ENCODE data around the gene FOXN3.

The FOXN3 gene

GRCh38 chr14:89382901-89383845 is 33.9 kb downstream of the FOXN3 start:
- no CpG with 5 or more reads among the region's 14 CpGs for WGBS (ENCODE audit: extremely low coverage, insufficient coverage, insufficient read length)
- peaks cover 3% of the 10 kb centered on the region for H3K79me1 ChIP-seq (ENCODE audit: low read length)
- no peak overlapping the region for H3K27ac ChIP-seq (ENCODE audit: low read depth, low read length)
- no peak overlapping the region for H3K14ac ChIP-seq (ENCODE audit: low read length)
- no peak overlapping the region for H3K23ac ChIP-seq (ENCODE audit: low read length)
- H3K36me3 ChIP-seq (ENCODE audit: control insufficient read depth in 1 of 2, insufficient read depth in 2 of 2, low read length in 2 of 2): peaks cover 4 to 10% of the 10 kb centered on the region in 2 experiments
- no peak overlapping the region for H3K4me2 ChIP-seq (ENCODE audit: low read length)
- no peak overlapping the region for H4K12ac ChIP-seq (ENCODE audit: low read depth, low read length)
- H3K4me3 ChIP-seq (ENCODE audit: low read depth, low read length): no peak overlapping the region
- H4K91ac ChIP-seq (ENCODE audit: low read depth, low read length): no peak overlapping the region
- peaks cover 2% of the 10 kb centered on the region for H3K79me2 ChIP-seq (ENCODE audit: control insufficient read depth, insufficient read depth, low read length, poor library complexity)
- H3K4ac ChIP-seq (ENCODE audit: low read depth, low read length): no peak overlapping the region
- H2BK5ac ChIP-seq (ENCODE audit: low read depth, low read length, poor library complexity): no peak overlapping the region
- H3K9ac ChIP-seq (ENCODE audit: low read length): no peak overlapping the region
- peaks cover 5% of the 10 kb centered on the region for H3K9me3 ChIP-seq (ENCODE audit: insufficient read depth, low read depth, low read length)
- no peak overlapping the region for H2BK12ac ChIP-seq (ENCODE audit: low read length)
- H4K8ac ChIP-seq (ENCODE audit: low read depth, low read length): no peak overlapping the region
- no peak overlapping the region for H3K18ac ChIP-seq (ENCODE audit: low read length)
- H2AFZ ChIP-seq (ENCODE audit: insufficient read depth, low read length, poor library complexity): no peak overlapping the region
- no peaks in the 10 kb centered on the region for H3K27me3 ChIP-seq (ENCODE audit: insufficient read depth, low read length)
- no peak overlapping the region for H2AK5ac ChIP-seq (ENCODE audit: low read length)
- H3K4me1 ChIP-seq (ENCODE audit: control insufficient read depth in 1 of 2, insufficient read depth in 2 of 2, low read length in 2 of 2): peaks cover 1 to 4% of the 10 kb centered on the region in 2 experiments
- no peak for DNase-seq
- H2BK120ac ChIP-seq (ENCODE audit: insufficient read depth, low read length, poor library complexity): no peak overlapping the region

- H4K8ac ChIP-seq (ENCODE audit: low read depth, low read length): no peak overlapping the region
- H3K36me3 ChIP-seq (ENCODE audit: control insufficient read depth in 1 of 2, insufficient read depth in 2 of 2, low read length in 2 of 2): peaks cover 4 to 8% of the 10 kb centered on the region in 2 experiments
- no peak overlapping the region for H3K23ac ChIP-seq (ENCODE audit: low read length)
- no peak overlapping the region for H3K14ac ChIP-seq (ENCODE audit: low read length)
- no peak overlapping the region for H3K9ac ChIP-seq (ENCODE audit: low read length)
- H4K12ac ChIP-seq (ENCODE audit: low read depth, low read length): no peak overlapping the region
- H2BK5ac ChIP-seq (ENCODE audit: low read depth, low read length, poor library complexity): no peak overlapping the region
- no peak overlapping the region for H3K4me3 ChIP-seq (ENCODE audit: low read depth, low read length)
- peaks cover 3 to 4% of the 10 kb centered on the region in 2 experiments for H3K4me1 ChIP-seq (ENCODE audit: control insufficient read depth in 1 of 2, insufficient read depth in 2 of 2, low read length in 2 of 2)
- no peak overlapping the region for H2BK12ac ChIP-seq (ENCODE audit: low read length)
- no peak for DNase-seq
- no peak overlapping the region for H4K91ac ChIP-seq (ENCODE audit: low read depth, low read length)
- whole genome bisulfite sequencing (ENCODE audit: extremely low coverage, insufficient coverage, insufficient read length): no CpG with 5 or more reads among the region's 5 CpGs
- H3K9me3 ChIP-seq (ENCODE audit: insufficient read depth, low read depth, low read length): peaks cover 5% of the 10 kb centered on the region
- H2AK5ac ChIP-seq (ENCODE audit: low read length): no peak overlapping the region
- H2AFZ ChIP-seq (ENCODE audit: insufficient read depth, low read length, poor library complexity): no peak overlapping the region
- H2BK120ac ChIP-seq (ENCODE audit: insufficient read depth, low read length, poor library complexity): no peak overlapping the region
- no peak overlapping the region for H3K27ac ChIP-seq (ENCODE audit: low read depth, low read length)
- H3K27me3 ChIP-seq (ENCODE audit: insufficient read depth, low read length): no peaks in the 10 kb centered on the region
- no peak overlapping the region for H3K4me2 ChIP-seq (ENCODE audit: low read length)
- peaks cover 2% of the 10 kb centered on the region for H3K79me2 ChIP-seq (ENCODE audit: control insufficient read depth, insufficient read depth, low read length, poor library complexity)
- H3K4ac ChIP-seq (ENCODE audit: low read depth, low read length): no peak overlapping the region
- no peak overlapping the region for H3K18ac ChIP-seq (ENCODE audit: low read length)
- peaks cover 3% of the 10 kb centered on the region for H3K79me1 ChIP-seq (ENCODE audit: low read length)
Measured at GRCh38 chr14:89382487-89382886, 34.5 kb downstream of the FOXN3 start.

GRCh38 chr14:89379891-89380820 is 36.9 kb downstream of the FOXN3 start:
- Histone ChIP-seq H2BK12ac (ENCODE audit: low read length) (no peak overlapping the region), H2AFZ (ENCODE audit: insufficient read depth, low read length, poor library complexity) (no peak overlapping the region), H4K12ac (ENCODE audit: low read depth, low read length) (no peak overlapping the region), H3K18ac (ENCODE audit: low read length) (no peak overlapping the region), H3K79me1 (ENCODE audit: low read length) (peaks cover 3% of the 10 kb centered on the region), H4K91ac (ENCODE audit: low read depth, low read length) (no peak overlapping the region), H2AK5ac (ENCODE audit: low read length) (no peak overlapping the region), H3K27me3 (ENCODE audit: insufficient read depth, low read length) (no peaks in the 10 kb centered on the region), H2BK5ac (ENCODE audit: low read depth, low read length, poor library complexity) (no peak overlapping the region), H3K4me3 (ENCODE audit: low read depth, low read length) (peak overlapping the region; percentile 26), H3K79me2 (ENCODE audit: control insufficient read depth, insufficient read depth, low read length, poor library complexity) (peaks cover 2% of the 10 kb centered on the region), H3K9ac (ENCODE audit: low read length) (no peak overlapping the region), H3K4me1 (ENCODE audit: control insufficient read depth in 1 of 2, insufficient read depth in 2 of 2, low read length in 2 of 2) (peaks cover 3 to 4% of the 10 kb centered on the region in 2 experiments), H3K4ac (ENCODE audit: low read depth, low read length) (peak overlapping the region; percentile 27), H3K23ac (ENCODE audit: low read length) (no peak overlapping the region), H2BK120ac (ENCODE audit: insufficient read depth, low read length, poor library complexity) (no peak overlapping the region), H3K36me3 (ENCODE audit: control insufficient read depth in 1 of 2, insufficient read depth in 2 of 2, low read length in 2 of 2) (peaks cover 4 to 8% of the 10 kb centered on the region in 2 experiments), H4K8ac (ENCODE audit: low read depth, low read length) (no peak overlapping the region), H3K14ac (ENCODE audit: low read length) (no peak overlapping the region), H3K4me2 (ENCODE audit: low read length) (no peak overlapping the region), H3K9me3 (ENCODE audit: insufficient read depth, low read depth, low read length) (peaks cover 5% of the 10 kb centered on the region), H3K27ac (ENCODE audit: low read depth, low read length) (no peak overlapping the region)
- no peak for DNase-seq
- no CpG with 5 or more reads among the region's 16 CpGs for WGBS (ENCODE audit: extremely low coverage, insufficient coverage, insufficient read length)

GRCh38 chr14:89379006-89379405 is 38.0 kb downstream of the FOXN3 start:
- DNase-seq: no peak
- peaks cover under 1% of the 10 kb centered on the region for H3K79me2 ChIP-seq (ENCODE audit: control insufficient read depth, insufficient read depth, low read length, poor library complexity)
- H2AFZ ChIP-seq (ENCODE audit: insufficient read depth, low read length, poor library complexity): no peak overlapping the region
- H3K9ac ChIP-seq (ENCODE audit: low read length): no peak overlapping the region
- H2BK120ac ChIP-seq (ENCODE audit: insufficient read depth, low read length, poor library complexity): no peak overlapping the region
- no peak overlapping the region for H2AK5ac ChIP-seq (ENCODE audit: low read length)
- no peak overlapping the region for H2BK5ac ChIP-seq (ENCODE audit: low read depth, low read length, poor library complexity)
- peaks cover 4 to 8% of the 10 kb centered on the region in 2 experiments for H3K36me3 ChIP-seq (ENCODE audit: control insufficient read depth in 1 of 2, insufficient read depth in 2 of 2, low read length in 2 of 2)
- H3K4me1 ChIP-seq (ENCODE audit: control insufficient read depth in 1 of 2, insufficient read depth in 2 of 2, low read length in 2 of 2): peaks cover 3 to 4% of the 10 kb centered on the region in 2 experiments
- H3K4ac ChIP-seq (ENCODE audit: low read depth, low read length): peak overlapping the region; percentile 50
- no CpG with 5 or more reads among the region's 9 CpGs for WGBS (ENCODE audit: extremely low coverage, insufficient coverage, insufficient read length)
- no peak overlapping the region for H4K12ac ChIP-seq (ENCODE audit: low read depth, low read length)
- no peak overlapping the region for H3K4me3 ChIP-seq (ENCODE audit: low read depth, low read length)
- H3K4me2 ChIP-seq (ENCODE audit: low read length): no peak overlapping the region
- H3K18ac ChIP-seq (ENCODE audit: low read length): peak overlapping the region; percentile 79
- H3K23ac ChIP-seq (ENCODE audit: low read length): no peak overlapping the region
- H3K27me3 ChIP-seq (ENCODE audit: insufficient read depth, low read length): no peaks in the 10 kb centered on the region
- H2BK12ac ChIP-seq (ENCODE audit: low read length): peak overlapping the region; percentile 28
- H3K14ac ChIP-seq (ENCODE audit: low read length): peak overlapping the region; percentile 31
- H3K27ac ChIP-seq (ENCODE audit: low read depth, low read length): no peak overlapping the region
- no peak overlapping the region for H4K8ac ChIP-seq (ENCODE audit: low read depth, low read length)
- H3K9me3 ChIP-seq (ENCODE audit: insufficient read depth, low read depth, low read length): peaks cover 5% of the 10 kb centered on the region
- H3K79me1 ChIP-seq (ENCODE audit: low read length): peaks cover 3% of the 10 kb centered on the region
- no peak overlapping the region for H4K91ac ChIP-seq (ENCODE audit: low read depth, low read length)
